Suprapubic skin (tissue), 4 donors: Measurements from ENCODE around the gene PDE4C.

Source experiments
- CTCF ChIP-seq, 2 donors: fragments of 200-600 bp in 1 of 2; fragments of 450-650 bp in 1 of 2; sonication (generic) in 1 of 2; IDR thresholded peaks; one replicate each; pipeline ENCODE4 v1.5.1; 2016 to 2019; ENCODE audit warnings: antibody characterized with exemption in 2 of 2, mild to moderate bottlenecking in 1 of 2, moderate library complexity in 1 of 2
- POLR2A ChIP-seq, 2 donors: fragments of 450-650 bp; IDR thresholded peaks; one replicate each; pipeline ENCODE4 v1.6.1; 2017; ENCODE audit warnings: antibody characterized with exemption in 2 of 2, mild to moderate bottlenecking in 2 of 2, moderate library complexity in 2 of 2
- POLR2AphosphoS5 ChIP-seq, 3 donors: sonication (generic); formaldehyde crosslinking; IDR thresholded peaks; one replicate each; pipeline ENCODE4 v1.6.1; 2017; ENCODE audit warnings: antibody characterized with exemption in 3 of 3

DNA sequence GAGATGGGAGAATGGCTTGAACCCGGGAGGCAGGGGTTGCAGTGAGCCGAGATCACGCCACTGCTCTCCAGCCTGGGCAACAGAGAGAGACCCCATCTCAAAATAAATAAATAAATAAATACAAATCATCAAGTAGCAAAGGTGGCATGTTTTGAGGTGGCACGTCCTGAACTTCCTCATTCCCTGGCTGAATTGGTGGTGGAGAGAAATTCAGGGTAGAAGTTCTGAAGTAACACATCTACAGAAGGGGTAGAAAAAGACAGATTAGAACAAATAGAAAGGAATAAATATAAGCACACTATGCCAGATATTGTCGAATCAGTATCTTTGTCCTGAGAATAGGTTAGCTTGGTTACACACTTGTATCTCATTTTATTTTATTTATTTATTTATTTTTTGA, 46.3 kb downstream of the PDE4C start:
- TF ChIP-seq CTCF (IDR thresholded peaks at IDR 0.05), result no peak
- TF ChIP-seq POLR2AphosphoS5 (IDR thresholded peaks at IDR 0.05), result no peak
- no peak for TF ChIP-seq POLR2A (IDR thresholded peaks at IDR 0.05)
